HAP-1 (cell line): ENCODE data around the gene ZMYND11.

Experiments used
- DNase-seq, 2 experiments: peaks; one replicate each; pipeline ENCODE4 v3.0.0-alpha.2; 2016 to 2020; ENCODE audit warnings: low spot score in 2 of 2
- H3K27me3 ChIP-seq: fragments of 250-450 bp; sonication (Bioruptor Pico); 2 replicates; pipeline ENCODE4 v1.5.1; 2020; ENCODE audit warnings: low read depth, mild to moderate bottlenecking, moderate library complexity
- H3K36me3 ChIP-seq: fragments of 250-450 bp; sonication (Bioruptor Pico); replicated peaks from 2 replicates; pipeline ENCODE4 v1.5.1; 2020; ENCODE audit warnings: mild to moderate bottlenecking
- H3K4me1 ChIP-seq: fragments of 250-450 bp; sonication (Bioruptor Pico); 2 replicates; pipeline ENCODE4 v1.5.1; 2020; ENCODE audit warnings: mild to moderate bottlenecking
- H3K4me3 ChIP-seq: fragments of 250-450 bp; sonication (Bioruptor Pico); 2 replicates; pipeline ENCODE4 v1.5.1; 2020; ENCODE audit warnings: mild to moderate bottlenecking, moderate library complexity
- H3K9me3 ChIP-seq: fragments of 250-450 bp; sonication (Bioruptor Pico); 2 replicates; pipeline ENCODE4 v1.5.1; 2020; ENCODE audit warnings: mild to moderate bottlenecking, moderate library complexity
- in situ Hi-C: fragments of 300-500 bp; cut with MboI; formaldehyde crosslinking; loops from 3 replicates; pipeline ENCODE4 v1.14.3; 2020; ENCODE audit warnings: low sequenced_read_pairs, inconsistent platforms, mixed read lengths

The ZMYND11 gene

DNA sequence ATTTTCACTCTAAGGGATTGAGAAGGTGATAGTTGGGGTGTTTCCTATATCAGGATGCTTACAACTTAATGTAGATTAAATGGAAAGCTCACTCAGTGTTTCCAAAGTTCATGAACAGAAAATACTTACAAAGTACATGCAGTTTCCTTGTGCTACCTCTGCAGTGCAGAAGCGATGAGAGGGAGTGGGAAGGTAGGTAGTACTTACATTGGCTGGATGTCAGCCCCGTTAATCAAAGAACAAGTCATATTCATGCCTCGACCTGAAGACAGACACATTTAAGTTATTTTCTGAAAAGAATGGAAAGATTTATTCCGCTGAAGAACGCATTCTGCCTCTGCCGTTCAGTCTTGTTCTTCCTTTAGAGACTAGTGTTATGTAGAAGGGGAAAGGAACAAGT, 93.1 kb downstream of the ZMYND11 start:
- Histone ChIP-seq H3K27me3 (no peaks in the 10 kb centered on the region), H3K4me1 (no peaks in the 10 kb centered on the region), H3K36me3 (no peaks in the 10 kb centered on the region), H3K4me3 (no peak overlapping the region), H3K9me3 (no peaks in the 10 kb centered on the region)
- in situ Hi-C loops = no loop called here
- no peak for DNase-seq

DNA sequence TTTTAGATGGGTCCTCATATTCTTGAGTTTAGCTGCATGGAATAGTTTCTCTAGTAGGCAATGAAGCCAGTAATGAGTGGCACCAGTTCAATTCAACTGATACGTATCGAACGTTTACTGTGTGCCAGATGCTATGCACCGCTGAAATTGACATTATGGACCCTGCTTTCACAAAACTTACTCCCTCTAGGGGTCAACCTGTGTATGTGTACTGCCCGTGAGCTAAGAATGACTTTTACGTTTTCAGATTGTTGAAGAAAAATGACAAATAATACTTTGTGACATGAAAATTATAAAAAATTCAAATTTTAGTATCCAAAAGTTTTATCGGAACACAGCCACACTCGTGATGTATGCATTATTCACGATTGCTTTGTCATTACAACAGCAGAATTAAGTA, 95.5 kb downstream of the ZMYND11 start:
- Histone ChIP-seq H3K9me3 (no peaks in the 10 kb centered on the region), H3K4me3 (no peak overlapping the region), H3K36me3 (no peaks in the 10 kb centered on the region), H3K4me1 (no peaks in the 10 kb centered on the region), H3K27me3 (no peaks in the 10 kb centered on the region)
- peak in 1 of 2 experiments; percentile 15 for DNase-seq
- in situ Hi-C loops = no loop called here

DNA sequence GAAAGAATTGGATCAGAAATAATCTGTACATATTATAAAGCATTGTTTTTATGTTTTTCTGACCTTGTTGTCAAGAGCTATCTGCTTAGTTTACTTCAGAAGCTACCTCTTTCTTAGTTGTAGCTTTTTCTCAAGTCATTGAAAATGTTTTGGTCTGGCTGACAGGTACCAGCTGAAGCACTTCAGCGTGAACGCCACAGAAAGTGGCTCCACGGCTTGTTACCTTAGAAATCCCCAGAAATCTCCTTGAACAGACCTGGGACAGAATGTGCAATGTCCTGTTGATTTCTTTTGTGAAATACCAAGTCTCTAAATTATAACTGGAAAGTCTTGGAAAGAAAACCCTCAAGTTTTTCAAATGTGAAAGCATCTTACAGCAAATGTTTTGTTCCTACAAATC, 96.8 kb downstream of the ZMYND11 start:
- in situ Hi-C loops = no loop called here
- DNase-seq = no peak
- H3K27me3 ChIP-seq = no peaks in the 10 kb centered on the region

DNA sequence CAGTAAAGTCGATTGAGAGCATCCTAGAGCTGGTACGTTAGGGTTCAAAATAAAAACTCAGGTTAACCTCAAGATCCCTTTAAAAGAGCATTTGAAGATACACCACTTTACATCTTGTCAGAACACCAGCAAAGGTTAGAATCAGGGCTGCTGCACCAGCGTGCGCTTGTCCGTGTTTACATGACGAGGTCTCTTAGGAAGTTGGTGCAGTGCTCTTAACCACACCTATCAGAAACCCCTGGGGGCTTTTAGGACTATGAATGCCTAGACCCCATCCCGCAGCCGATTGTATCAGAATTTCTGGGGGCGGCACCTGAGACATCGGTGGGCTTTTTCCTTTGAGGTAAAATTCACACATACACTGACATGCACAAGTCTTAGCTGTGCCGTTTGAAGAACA, 97.6 kb downstream of the ZMYND11 start:
- Histone ChIP-seq H3K4me1 (no peaks in the 10 kb centered on the region), H3K9me3 (no peaks in the 10 kb centered on the region), H3K36me3 (no peaks in the 10 kb centered on the region), H3K4me3 (no peak overlapping the region), H3K27me3 (no peaks in the 10 kb centered on the region)
- in situ Hi-C loops = no loop called here
- DNase-seq = no peak

More for the DNA sequence above, 96.8 kb downstream of the ZMYND11 start:
- Histone ChIP-seq H3K4me1 (no peaks in the 10 kb centered on the region), H3K9me3 (no peaks in the 10 kb centered on the region), H3K4me3 (no peak overlapping the region), H3K36me3 (no peaks in the 10 kb centered on the region)

DNA sequence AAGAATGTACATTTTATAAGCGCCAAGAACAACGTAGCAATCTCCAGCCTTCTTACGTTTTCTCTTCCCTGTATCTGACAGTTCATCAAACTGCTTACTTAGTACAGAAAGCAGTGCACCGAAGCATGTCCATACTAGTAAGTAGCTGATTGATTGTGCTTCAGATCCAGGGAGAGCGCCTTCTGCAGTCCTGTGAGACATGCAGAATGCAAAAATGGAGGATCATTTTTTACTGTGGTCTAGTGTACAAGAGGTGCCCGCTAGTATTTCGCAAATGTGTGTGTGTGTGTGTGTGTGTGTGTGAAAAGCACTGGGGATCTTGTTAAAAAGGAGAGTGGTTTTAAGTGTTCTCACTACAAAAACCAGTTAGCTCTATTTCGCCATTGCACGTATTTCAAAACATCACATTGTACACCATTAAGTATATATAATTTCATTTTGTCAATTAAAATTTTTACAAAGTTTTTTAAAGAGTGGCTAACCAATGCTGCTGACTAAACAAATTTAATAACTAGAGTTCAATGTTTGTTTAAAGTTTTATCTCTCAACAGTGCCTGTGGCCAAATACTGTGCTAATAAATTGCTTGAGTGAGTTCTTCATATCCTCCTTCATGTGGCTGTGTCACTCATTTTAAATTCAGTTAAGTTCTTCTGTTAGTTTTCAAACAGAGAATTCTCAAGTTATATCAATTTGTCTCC, 99.6 kb downstream of the ZMYND11 start:
- Histone ChIP-seq H3K27me3 (no peaks in the 10 kb centered on the region), H3K9me3 (no peaks in the 10 kb centered on the region), H3K4me3 (no peak overlapping the region), H3K4me1 (no peaks in the 10 kb centered on the region), H3K36me3 (no peaks in the 10 kb centered on the region)
- DNase-seq = no peak
- in situ Hi-C loops = no loop called here

DNA sequence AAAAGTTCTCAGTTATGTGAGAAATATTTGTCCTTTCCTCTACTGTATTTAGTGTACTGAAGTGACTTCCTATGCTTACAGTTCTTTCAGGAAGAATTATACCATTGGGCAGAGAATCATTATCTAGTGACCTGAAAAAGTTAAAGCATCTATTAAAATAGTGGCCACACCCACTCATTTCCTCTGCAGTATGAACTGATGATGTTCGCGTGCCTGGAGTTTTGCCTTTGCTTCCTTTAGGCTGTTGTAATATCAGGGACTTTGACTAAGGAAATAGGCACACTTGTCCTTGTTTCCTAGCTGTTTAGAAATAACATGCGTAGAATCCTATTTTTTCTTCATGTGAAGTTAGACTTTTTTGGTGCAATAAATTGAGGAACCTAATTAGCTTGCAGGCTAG, 100.7 kb downstream of the ZMYND11 start:
- no peak overlapping the region for H3K4me3 ChIP-seq
- H3K9me3 ChIP-seq = no peaks in the 10 kb centered on the region
- H3K36me3 ChIP-seq = no peaks in the 10 kb centered on the region
- in situ Hi-C loops = no loop called here
- no peak for DNase-seq
- H3K27me3 ChIP-seq = no peaks in the 10 kb centered on the region
- H3K4me1 ChIP-seq = no peaks in the 10 kb centered on the region

DNA sequence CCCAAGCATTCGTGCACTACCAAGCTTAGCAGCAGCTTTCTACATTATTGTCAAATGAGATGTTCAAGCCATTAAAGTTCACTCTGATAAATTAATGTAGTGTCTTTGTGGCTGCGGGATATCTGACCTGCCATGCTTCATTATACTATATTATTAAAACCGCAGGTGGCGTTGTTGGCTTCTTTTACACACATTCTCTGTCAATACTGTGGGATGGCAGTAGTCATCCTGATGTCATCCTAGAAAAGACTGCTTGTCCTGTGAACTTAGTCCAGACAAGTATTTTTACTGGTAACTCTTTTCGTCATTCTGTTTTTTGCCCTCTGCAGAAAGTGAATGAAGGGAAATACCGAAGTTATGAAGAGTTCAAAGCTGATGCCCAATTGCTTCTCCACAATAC, 103.9 kb downstream of the ZMYND11 start:
- Histone ChIP-seq H3K4me1 (no peaks in the 10 kb centered on the region), H3K4me3 (no peak overlapping the region), H3K36me3 (peaks cover 8% of the 10 kb centered on the region; the same call in 1 of the 2 replicates), H3K27me3 (no peaks in the 10 kb centered on the region), H3K9me3 (no peaks in the 10 kb centered on the region)
- in situ Hi-C loops = no loop called here
- no peak for DNase-seq

DNA sequence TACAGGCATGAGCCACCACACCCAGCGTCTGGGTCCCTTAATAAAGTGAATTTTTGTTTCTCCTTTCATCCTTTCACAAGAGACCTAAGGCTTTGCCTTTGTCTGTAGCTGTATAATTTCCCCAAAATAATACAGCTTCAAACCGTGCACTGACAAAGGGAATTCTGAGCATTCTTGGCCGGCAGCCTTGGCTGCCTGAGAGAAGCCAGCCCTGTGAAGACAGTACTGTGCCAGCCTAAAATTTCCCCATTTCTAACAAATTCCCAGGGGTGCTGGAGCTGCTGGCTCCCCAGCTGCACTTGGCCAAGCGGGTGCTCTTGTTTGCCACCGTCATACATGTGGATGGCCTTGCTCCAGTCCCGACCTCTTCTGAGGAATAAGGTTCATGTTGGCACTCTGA, 106.2 kb downstream of the ZMYND11 start:
- no peaks in the 10 kb centered on the region for H3K9me3 ChIP-seq
- no peaks in the 10 kb centered on the region for H3K27me3 ChIP-seq
- no peak overlapping the region for H3K4me3 ChIP-seq
- peaks cover 8% of the 10 kb centered on the region; the same call in 1 of the 2 replicates for H3K36me3 ChIP-seq
- no peaks in the 10 kb centered on the region for H3K4me1 ChIP-seq
- in situ Hi-C loops = no loop called here
- peak in 1 of 2 experiments; percentile 19 for DNase-seq

DNA sequence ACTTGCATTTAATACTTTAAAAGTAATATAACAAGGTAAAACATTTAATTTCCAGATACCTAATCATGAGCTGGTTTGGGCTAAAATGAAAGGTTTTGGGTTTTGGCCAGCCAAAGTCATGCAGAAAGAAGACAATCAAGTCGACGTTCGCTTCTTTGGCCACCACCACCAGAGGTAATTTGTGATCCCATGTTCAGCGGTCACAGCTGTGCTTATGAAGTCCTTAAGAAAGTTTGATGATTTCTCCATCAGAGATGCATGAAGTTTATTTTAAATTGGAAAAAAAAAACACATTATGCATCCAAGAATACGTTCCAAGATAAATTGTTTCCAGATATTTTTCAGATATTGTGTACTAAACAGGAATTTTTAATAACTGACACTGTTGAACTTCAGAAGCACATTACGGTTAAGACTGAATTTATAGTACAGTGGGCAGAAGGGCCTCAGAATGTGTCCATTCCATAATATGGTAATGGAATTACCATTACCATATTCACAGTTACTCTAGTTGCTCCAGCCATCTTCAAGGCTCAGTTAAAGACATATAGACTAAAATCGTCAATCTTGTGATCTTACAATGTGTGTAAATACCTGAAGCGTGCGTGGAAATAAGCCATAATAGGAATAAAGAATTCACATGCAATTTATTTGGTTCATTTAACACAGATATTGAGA, 106.8 kb downstream of the ZMYND11 start:
- Histone ChIP-seq H3K4me3 (no peak overlapping the region), H3K36me3 (peaks cover 11% of the 10 kb centered on the region), H3K9me3 (no peaks in the 10 kb centered on the region), H3K4me1 (no peaks in the 10 kb centered on the region), H3K27me3 (no peaks in the 10 kb centered on the region)
- DNase-seq = no peak
- in situ Hi-C loops = no loop called here

DNA sequence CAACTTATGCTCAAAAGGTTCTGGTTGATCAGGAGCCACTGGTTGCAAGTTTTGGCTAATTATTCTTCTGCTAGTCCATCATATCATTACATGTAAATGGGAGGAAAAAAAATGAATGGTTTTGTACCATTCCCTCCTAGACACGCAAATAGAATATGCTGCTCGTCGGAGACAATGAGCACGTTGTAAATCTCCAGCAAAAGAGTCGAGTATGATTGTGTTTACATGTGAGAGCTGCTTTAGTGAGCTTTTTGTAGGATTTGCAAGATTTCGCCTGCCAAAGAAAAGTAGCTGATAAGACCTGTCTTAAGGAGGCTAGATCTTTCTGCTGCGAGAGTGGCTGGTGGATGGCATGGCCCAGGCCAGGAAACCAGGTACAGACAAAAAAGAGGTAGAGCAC, 109.0 kb downstream of the ZMYND11 start:
- Histone ChIP-seq H3K4me3 (no peak overlapping the region), H3K27me3 (no peaks in the 10 kb centered on the region), H3K9me3 (no peaks in the 10 kb centered on the region), H3K4me1 (no peaks in the 10 kb centered on the region), H3K36me3 (peaks cover 30% of the 10 kb centered on the region)
- in situ Hi-C loops = no loop called here
- no peak for DNase-seq

DNA sequence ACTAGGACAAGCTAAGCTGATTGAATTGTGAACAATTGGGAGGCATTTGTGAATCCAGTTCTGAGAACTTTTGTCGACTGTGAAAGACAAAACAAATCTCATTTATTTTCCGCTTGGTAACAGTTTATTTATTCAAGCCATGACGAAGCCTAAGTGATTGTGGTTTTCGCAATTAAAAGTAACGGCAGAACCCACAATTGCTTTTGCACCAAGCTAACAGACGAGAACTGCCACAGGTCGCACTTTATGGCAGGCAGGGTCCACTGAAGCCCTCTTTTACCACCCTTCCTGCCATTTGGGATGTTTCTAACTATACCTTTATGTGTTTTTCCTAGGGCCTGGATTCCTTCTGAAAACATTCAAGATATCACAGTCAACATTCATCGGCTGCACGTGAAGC, 111.2 kb downstream of the ZMYND11 start:
- in situ Hi-C loops = no loop called here
- Histone ChIP-seq H3K4me3 (no peak overlapping the region), H3K4me1 (no peaks in the 10 kb centered on the region), H3K27me3 (no peaks in the 10 kb centered on the region), H3K9me3 (no peaks in the 10 kb centered on the region), H3K36me3 (peaks cover 30% of the 10 kb centered on the region)
- no peak for DNase-seq

DNA sequence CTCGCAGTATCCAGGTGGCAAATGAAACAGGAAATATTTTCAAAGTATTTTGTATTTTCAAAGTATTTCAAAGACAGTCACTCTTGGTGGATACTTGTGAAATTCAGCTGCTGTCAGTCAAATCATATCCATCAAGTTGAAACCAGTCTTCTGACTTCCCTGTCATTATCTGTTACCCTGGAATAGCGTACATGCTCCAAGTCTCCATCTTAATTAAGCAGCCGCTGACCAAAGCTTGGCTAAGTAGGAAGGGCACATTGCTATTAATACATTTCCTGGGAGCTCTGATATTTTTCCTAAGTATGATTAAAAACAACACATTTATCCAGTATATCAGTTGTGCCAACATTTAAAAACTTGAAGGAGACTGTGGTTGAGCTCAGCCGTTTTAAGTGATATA, 112.2 kb downstream of the ZMYND11 start:
- no peaks in the 10 kb centered on the region for H3K27me3 ChIP-seq
- H3K36me3 ChIP-seq = peaks cover 27% of the 10 kb centered on the region
- in situ Hi-C loops = no loop called here
- no peaks in the 10 kb centered on the region for H3K4me1 ChIP-seq
- H3K4me3 ChIP-seq = no peak overlapping the region
- H3K9me3 ChIP-seq = no peaks in the 10 kb centered on the region
- DNase-seq = no peak

DNA sequence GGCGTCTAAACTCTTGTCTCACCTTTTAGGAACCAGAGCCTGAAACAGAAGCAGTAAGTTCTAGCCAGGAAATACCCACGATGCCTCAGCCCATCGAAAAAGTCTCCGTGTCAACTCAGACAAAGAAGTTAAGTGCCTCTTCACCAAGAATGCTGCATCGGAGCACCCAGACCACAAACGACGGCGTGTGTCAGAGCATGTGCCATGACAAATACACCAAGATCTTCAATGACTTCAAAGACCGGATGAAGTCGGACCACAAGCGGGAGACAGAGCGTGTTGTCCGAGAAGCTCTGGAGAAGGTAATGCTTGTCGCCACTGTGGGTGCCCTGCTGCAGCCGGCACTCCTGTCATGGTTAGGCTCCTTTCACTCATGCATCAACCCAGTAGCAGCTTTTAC, 113.1 kb downstream of the ZMYND11 start:
- in situ Hi-C loops = no loop called here
- Histone ChIP-seq H3K4me3 (no peak overlapping the region), H3K36me3 (peaks cover 22% of the 10 kb centered on the region), H3K27me3 (no peaks in the 10 kb centered on the region), H3K4me1 (no peaks in the 10 kb centered on the region), H3K9me3 (no peaks in the 10 kb centered on the region)
- DNase-seq = no peak

DNA sequence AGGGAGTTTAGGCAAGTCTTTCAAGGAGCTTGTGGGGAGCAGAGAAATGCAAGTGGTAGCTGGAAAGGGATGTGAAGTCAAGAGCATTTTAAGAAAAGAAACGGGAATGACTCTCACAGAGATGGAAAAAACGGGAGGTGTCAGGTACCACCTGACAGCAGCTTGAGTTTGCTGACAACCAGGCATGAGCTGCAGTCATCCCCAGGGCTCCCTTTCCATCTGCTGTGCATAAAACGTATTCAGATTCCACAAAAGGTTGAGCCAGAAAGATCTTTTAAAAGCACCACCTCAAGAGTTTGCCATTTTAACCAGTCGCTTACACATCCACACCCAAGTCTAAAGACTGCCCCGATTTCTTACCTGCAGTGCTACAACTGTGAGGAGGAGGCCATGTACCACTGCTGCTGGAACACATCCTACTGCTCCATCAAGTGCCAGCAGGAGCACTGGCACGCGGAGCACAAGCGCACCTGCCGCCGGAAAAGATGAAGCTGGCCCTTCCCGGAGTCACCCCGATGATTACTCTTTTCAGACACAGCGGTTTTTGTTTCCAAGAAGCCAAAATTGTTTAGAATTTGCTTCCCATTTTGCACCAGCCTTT, 116.8 kb downstream of the ZMYND11 start:
- in situ Hi-C loops = no loop called here
- Histone ChIP-seq H3K36me3 (peaks cover 19% of the 10 kb centered on the region), H3K9me3 (no peaks in the 10 kb centered on the region), H3K27me3 (no peaks in the 10 kb centered on the region), H3K4me3 (no peak overlapping the region), H3K4me1 (no peaks in the 10 kb centered on the region)
- DNase-seq = no peak
